ENCODE measurements around the gene EMC7. TPM values are rescaled to one million over a fixed set of nuclear protein-coding genes. Genes with fewer than 3 reads are reported as not detected.

Gene EMC7
- 130 to 152 TPM (median 142 TPM) in 5 replicates for total RNA-seq (2022; extraction: Qiagen RNA extraction)

GRCh38 chr15:34101366-34102174, at the start of gene EMC7, which contains the start of gene PGBD4:
Gene EMC7 (minus strand): TSS chr15:34101862. CDS start chr15:34101839, 23 bp downstream.
Gene PGBD4 (plus strand): TSS chr15:34102083. CDS start chr15:34102532, 449 bp downstream.

DNA sequence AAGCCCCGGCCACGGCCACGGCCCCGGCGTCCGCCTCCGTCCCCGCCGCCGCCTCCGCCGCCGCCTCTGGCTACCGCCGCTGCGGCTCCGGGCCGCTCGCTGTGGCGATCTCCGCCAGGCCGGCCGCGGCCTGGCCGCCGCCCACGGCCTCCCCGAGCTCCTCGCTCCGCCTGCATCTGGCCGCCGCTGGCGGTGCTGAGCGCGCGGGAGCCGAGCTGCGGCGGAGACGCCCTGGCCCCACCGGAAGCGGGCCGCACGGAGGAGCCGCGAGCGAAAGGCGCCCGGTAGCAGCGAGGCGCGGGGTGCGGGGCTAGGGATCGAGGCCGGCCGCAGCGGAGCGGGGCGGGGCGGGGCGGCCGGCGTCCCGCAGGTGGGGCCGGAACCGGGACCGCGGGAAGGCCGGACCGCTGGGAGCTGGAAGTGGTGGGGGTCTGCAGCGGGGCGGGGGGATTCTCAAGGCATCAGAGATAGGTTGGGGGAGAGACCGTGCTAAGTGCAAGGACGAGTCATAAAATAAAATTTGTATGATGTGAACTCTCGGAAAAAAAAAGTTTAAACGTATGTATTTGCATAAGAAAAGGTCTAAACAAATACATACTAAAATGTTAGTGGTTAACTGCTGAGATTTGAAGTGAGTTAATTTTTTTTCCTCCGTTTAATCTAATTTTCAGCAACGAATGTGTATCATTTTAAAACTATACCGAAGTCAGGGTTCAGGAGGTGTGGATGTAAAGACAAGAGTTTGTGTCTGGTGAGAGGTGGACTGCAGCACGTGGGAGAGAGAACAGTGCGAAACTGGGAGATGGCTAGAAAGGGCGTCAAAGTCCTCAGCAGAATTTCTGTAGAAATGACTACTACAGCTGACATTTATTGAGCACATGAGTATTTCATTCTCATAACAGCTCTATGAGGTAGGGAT, 62.5 kb downstream of the EMC7 start, which contains the start of gene AVEN:
Gene AVEN, minus strand, starts transcription at position 334 of the 919 bp plus-strand sequence. Its CDS starts 158 bp downstream, at position 176.

Other genes starting within 250 kb of the EMC7 start
- gene CHRM5, start 133.4 kb downstream of the EMC7 start, total RNA-seq (2022; extraction: Qiagen RNA extraction): 0.02 to 0.05 TPM (median 0.03 TPM) in 3 of 5 replicates, not detected in the others
- 20.2 to 24.1 TPM (median 23.1 TPM) in 5 replicates for gene AVEN, start 62.7 kb downstream of the EMC7 start, total RNA-seq (2022; extraction: Qiagen RNA extraction)
- 1.2 to 1.9 TPM (median 1.5 TPM) in 5 replicates for gene PGBD4, start 221 bp upstream of the EMC7 start, total RNA-seq (2022; extraction: Qiagen RNA extraction)
- 27.1 to 33.8 TPM (median 31.7 TPM) in 5 replicates for gene KATNBL1, start 108.2 kb upstream of the EMC7 start, total RNA-seq (2022; extraction: Qiagen RNA extraction)
- 195 to 211 TPM (median 200 TPM) in 5 replicates for gene EMC4, start 123.2 kb upstream of the EMC7 start, total RNA-seq (2022; extraction: Qiagen RNA extraction)
- 3.6 to 7.0 TPM (median 5.8 TPM) in 5 replicates for gene SLC12A6, start 235.9 kb upstream of the EMC7 start, total RNA-seq (2022; extraction: Qiagen RNA extraction)
- 454 to 578 TPM (median 540 TPM) in 5 replicates for gene NOP10, start 241.3 kb upstream of the EMC7 start, total RNA-seq (2022; extraction: Qiagen RNA extraction)
- gene NUTM1, start 241.5 kb upstream of the EMC7 start, total RNA-seq (2022; extraction: Qiagen RNA extraction): not detected in 5 replicates